GM23338 (cell line): Measurements from ENCODE around the gene SLC4A4. TPM values are rescaled to one million over a fixed set of nuclear protein-coding genes. Genes with fewer than 3 reads are reported as not detected.
A peak's percentile ranks its signal among the peaks of the same experiment; 100 is the strongest.

Source experiments
- ATAC-seq: fragments of 200-7000 bp; cut with Tn5 transposase; 3 replicates; pipeline ENCODE4 v1.9.1; 2020
- DNase-seq: peaks from one replicate; pipeline ENCODE4 v3.0.0-alpha.2; 2015; ENCODE audit warnings: low spot score
- H2AFZ ChIP-seq: fragments of 200-600 bp; sonication (generic); 2 replicates; pipeline ENCODE4 v1.8.0; 2016; ENCODE audit warnings: antibody characterized with exemption, mild to moderate bottlenecking, moderate library complexity
- H3F3A ChIP-seq: fragments of 200-600 bp; sonication (generic); replicated peaks from 2 replicates; pipeline ENCODE4 v1.8.0; 2017; ENCODE audit warnings: antibody characterized with exemption, mixed run types, low read depth
- H3K27ac ChIP-seq: fragments of 200-600 bp; sonication (generic); 2 replicates; pipeline ENCODE4 v1.6.1; 2016; ENCODE audit warnings: low read depth
- H3K27me3 ChIP-seq: fragments of 200-600 bp; sonication (generic); 2 replicates; pipeline ENCODE4 v1.8.0; 2016; ENCODE audit warnings: mild to moderate bottlenecking, mixed run types, moderate library complexity; ENCODE audit not compliant: insufficient read depth
- H3K36me3 ChIP-seq: fragments of 200-600 bp; sonication (generic); 2 replicates; pipeline ENCODE4 v1.8.0; 2016; ENCODE audit warnings: mild to moderate bottlenecking; ENCODE audit not compliant: insufficient read depth
- H3K4me1 ChIP-seq: fragments of 200-600 bp; sonication (generic); 2 replicates; pipeline ENCODE4 v1.8.0; 2016; ENCODE audit warnings: mild to moderate bottlenecking, moderate library complexity; ENCODE audit not compliant: insufficient read depth
- H3K4me2 ChIP-seq: fragments of 200-600 bp; sonication (generic); 2 replicates; pipeline ENCODE4 v1.7.1; 2017; ENCODE audit warnings: mixed run types
- H3K4me3 ChIP-seq: fragments of 200-600 bp; sonication (generic); 2 replicates; pipeline ENCODE4 v1.6.1; 2016; ENCODE audit warnings: mixed run types
- H3K79me2 ChIP-seq: fragments of 200-600 bp; sonication (generic); replicated peaks from 2 replicates; pipeline ENCODE4 v1.8.0; 2017; ENCODE audit warnings: mild to moderate bottlenecking; ENCODE audit not compliant: insufficient read depth
- H3K9me2 ChIP-seq: fragments of 200-600 bp; sonication (generic); 2 replicates; pipeline ENCODE4 v1.8.0; 2017; ENCODE audit not compliant: insufficient read depth
- H4K20me1 ChIP-seq: fragments of 200-600 bp; sonication (generic); replicated peaks from 2 replicates; pipeline ENCODE4 v1.8.0; 2017; ENCODE audit warnings: mild to moderate bottlenecking; ENCODE audit not compliant: insufficient read depth
- H3K27ac Mint-ChIP-seq: 2 replicates; pipeline ENCODE4 v1.8.0; 2020; ENCODE audit warnings: inconsistent platforms, mild to moderate bottlenecking, moderate library complexity, mixed read lengths
- H3K27me3 Mint-ChIP-seq: 3 replicates; pipeline ENCODE4 v1.8.0; 2022; ENCODE audit warnings: low read depth, mild to moderate bottlenecking, moderate library complexity, mixed read lengths, inconsistent platforms; ENCODE audit not compliant: insufficient read depth, poor library complexity
- H3K36me3 Mint-ChIP-seq: 3 replicates; pipeline ENCODE4 v1.8.0; 2021; ENCODE audit warnings: low read depth, mild to moderate bottlenecking, inconsistent platforms, moderate library complexity, mixed read lengths
- H3K4me1 Mint-ChIP-seq: 3 replicates; pipeline ENCODE4 v1.8.0; 2020; ENCODE audit warnings: mild to moderate bottlenecking, inconsistent platforms, mixed read lengths
- H3K4me3 Mint-ChIP-seq: 3 replicates; pipeline ENCODE4 v1.8.0; 2021; ENCODE audit warnings: moderate library complexity, mild to moderate bottlenecking, inconsistent platforms, mixed read lengths
- H3K9me3 Mint-ChIP-seq: 3 replicates; pipeline ENCODE4 v1.8.0; 2020; ENCODE audit warnings: moderate library complexity, mild to moderate bottlenecking, inconsistent platforms, mixed read lengths
- CREB1 ChIP-seq: fragments of 250-450 bp; sonication (Bioruptor Pico); IDR thresholded peaks from 2 replicates; pipeline ENCODE4 v1.5.0; 2020; ENCODE audit warnings: low read depth, mild to moderate bottlenecking, moderate library complexity
- EZH2 ChIP-seq: fragments of 200-600 bp; sonication (generic); IDR thresholded peaks from one replicate; pipeline ENCODE4 v1.8.0; 2017; ENCODE audit warnings: antibody characterized with exemption, mild to moderate bottlenecking, low read depth; ENCODE audit not compliant: unreplicated experiment
- EZH2phosphoT487 ChIP-seq: fragments of 200-600 bp; sonication (generic); IDR thresholded peaks from one replicate; pipeline ENCODE4 v1.8.1; 2018; ENCODE audit warnings: antibody characterized with exemption; ENCODE audit not compliant: unreplicated experiment
- JUNB ChIP-seq: IDR thresholded peaks from one replicate; pipeline ENCODE4 v1.6.1; 2016; ENCODE audit warnings: antibody characterized with exemption; ENCODE audit not compliant: unreplicated experiment
- POLR2AphosphoS5 ChIP-seq: IDR thresholded peaks from 2 replicates; pipeline ENCODE4 v1.6.1; 2016; ENCODE audit warnings: antibody characterized with exemption, low read depth
- STAT1 ChIP-seq: IDR thresholded peaks from one replicate; pipeline ENCODE4 v1.6.1; 2016; ENCODE audit warnings: antibody characterized with exemption; ENCODE audit not compliant: unreplicated experiment
- ZNF114 ChIP-seq: fragments of 250-450 bp; sonication (Bioruptor Pico); IDR thresholded peaks from 2 replicates; pipeline ENCODE4 v1.5.0; 2020; ENCODE audit warnings: mild to moderate bottlenecking, moderate library complexity
- polyA plus RNA-seq: library from polyadenylated mRNA; unstranded; fragments of >200 nt; fragmentation: Nextera tagmentation; extraction: Ambion mirVana; gene quantifications from 2 replicates; pipeline ENCODE4 v1.2.1, GENCODE V29; 2016
- total RNA-seq: library from RNA; depleted of rRNA; stranded (reverse); fragments of >200 nt; shearing (Covaris generic); gene quantifications from 2 replicates; pipeline ENCODE4 v1.2.3, GENCODE V29; 2014
- TF ChIP-seq, protein P1 (sequence below), 2 experiments: fragments of 200-600 bp in 1 of 2; sonication (generic) in 1 of 2; conservative IDR thresholded peaks; 2 replicates each; pipeline versions ENCODE4 v1.5.1 to v1.6.1; 2016 to 2017; ENCODE audit warnings: antibody characterized with exemption in 2 of 2, low read depth in 2 of 2, mild to moderate bottlenecking in 2 of 2, moderate library complexity in 1 of 2
- TF ChIP-seq, protein P2 (sequence below): IDR thresholded peaks from 2 replicates; pipeline ENCODE4 v1.6.1; 2016; ENCODE audit warnings: antibody characterized with exemption
- TF ChIP-seq, protein P3 (sequence below): IDR thresholded peaks from one replicate; pipeline ENCODE4 v1.6.1; 2018; ENCODE audit warnings: antibody characterized with exemption; ENCODE audit not compliant: unreplicated experiment

Gene SLC4A4
- total and polyA plus RNA-seq, 2 experiments from 2014 or later = 1.0 to 1.5 TPM

DNA sequence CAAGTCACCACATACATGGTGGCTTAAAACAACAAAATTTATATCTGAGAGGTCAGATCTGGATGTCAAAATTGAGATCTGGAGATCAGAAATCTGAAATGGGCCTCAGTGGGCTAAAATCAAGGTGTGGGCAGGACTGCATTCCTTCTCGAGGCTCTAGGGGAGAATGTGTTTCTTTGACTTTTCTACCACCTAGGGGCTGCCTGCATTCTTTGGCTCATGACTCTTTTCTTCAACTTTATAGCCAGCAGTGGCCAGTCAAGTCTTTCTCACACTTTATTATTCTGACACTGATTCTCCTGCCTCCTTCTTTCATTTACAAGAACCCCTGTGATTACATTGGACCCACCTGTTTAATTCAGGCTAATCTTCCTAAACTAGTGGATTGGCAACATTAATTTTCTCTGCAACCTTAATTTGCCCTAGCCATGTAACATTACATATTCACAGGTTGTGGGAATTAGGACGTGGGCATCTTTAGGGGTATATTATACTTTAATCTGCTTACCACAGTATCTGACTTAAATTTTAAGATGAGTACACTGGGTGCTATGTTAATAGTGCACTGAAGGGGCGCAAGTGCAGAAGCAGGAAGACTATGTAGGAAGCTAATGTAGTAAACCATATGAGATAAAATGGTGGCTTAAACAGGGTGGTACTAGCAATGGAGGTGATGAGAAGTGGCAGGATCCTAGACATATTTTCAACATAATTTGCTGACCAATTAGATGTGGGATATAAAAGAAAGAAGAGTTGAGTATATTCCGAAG, 188.0 kb downstream of the SLC4A4 start:
- H3K79me2 ChIP-seq = no peaks in the 10 kb centered on the region
- no peaks in the 10 kb centered on the region for H3K36me3 ChIP-seq
- H3K27ac Mint-ChIP-seq = no peak overlapping the region
- H3K9me2 ChIP-seq = no peaks in the 10 kb centered on the region
- H3F3A ChIP-seq = no peaks in the 10 kb centered on the region
- DNase-seq = peak; percentile 73
- no peak for TF ChIP-seq EZH2phosphoT487
- TF ChIP-seq, protein P1, sequence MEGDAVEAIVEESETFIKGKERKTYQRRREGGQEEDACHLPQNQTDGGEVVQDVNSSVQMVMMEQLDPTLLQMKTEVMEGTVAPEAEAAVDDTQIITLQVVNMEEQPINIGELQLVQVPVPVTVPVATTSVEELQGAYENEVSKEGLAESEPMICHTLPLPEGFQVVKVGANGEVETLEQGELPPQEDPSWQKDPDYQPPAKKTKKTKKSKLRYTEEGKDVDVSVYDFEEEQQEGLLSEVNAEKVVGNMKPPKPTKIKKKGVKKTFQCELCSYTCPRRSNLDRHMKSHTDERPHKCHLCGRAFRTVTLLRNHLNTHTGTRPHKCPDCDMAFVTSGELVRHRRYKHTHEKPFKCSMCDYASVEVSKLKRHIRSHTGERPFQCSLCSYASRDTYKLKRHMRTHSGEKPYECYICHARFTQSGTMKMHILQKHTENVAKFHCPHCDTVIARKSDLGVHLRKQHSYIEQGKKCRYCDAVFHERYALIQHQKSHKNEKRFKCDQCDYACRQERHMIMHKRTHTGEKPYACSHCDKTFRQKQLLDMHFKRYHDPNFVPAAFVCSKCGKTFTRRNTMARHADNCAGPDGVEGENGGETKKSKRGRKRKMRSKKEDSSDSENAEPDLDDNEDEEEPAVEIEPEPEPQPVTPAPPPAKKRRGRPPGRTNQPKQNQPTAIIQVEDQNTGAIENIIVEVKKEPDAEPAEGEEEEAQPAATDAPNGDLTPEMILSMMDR (conservative IDR thresholded peaks at IDR 0.05; ENCODE audit: low read depth in 2 of 2) = peak; percentile 33 to 67
- H3K4me1 Mint-ChIP-seq = peaks cover 10% of the 10 kb centered on the region; the same call in 2 of the 3 replicates
- H3K27me3 ChIP-seq = no peaks in the 10 kb centered on the region
- peak overlapping the region; percentile 23; the same call in 1 of the 2 replicates for H3K27ac ChIP-seq
- H3K4me3 ChIP-seq = no peak overlapping the region
- peaks cover 4% of the 10 kb centered on the region for H3K4me1 ChIP-seq
- no peaks in the 10 kb centered on the region for H3K27me3 Mint-ChIP-seq
- no peak overlapping the region for H2AFZ ChIP-seq
- H3K36me3 Mint-ChIP-seq = no peaks in the 10 kb centered on the region
- no peaks in the 10 kb centered on the region for H4K20me1 ChIP-seq
- H3K9me3 Mint-ChIP-seq = no peaks in the 10 kb centered on the region
- peak; percentile 99 for ATAC-seq
- H3K4me2 ChIP-seq = no peak overlapping the region
- no peak overlapping the region for H3K4me3 Mint-ChIP-seq

DNA sequence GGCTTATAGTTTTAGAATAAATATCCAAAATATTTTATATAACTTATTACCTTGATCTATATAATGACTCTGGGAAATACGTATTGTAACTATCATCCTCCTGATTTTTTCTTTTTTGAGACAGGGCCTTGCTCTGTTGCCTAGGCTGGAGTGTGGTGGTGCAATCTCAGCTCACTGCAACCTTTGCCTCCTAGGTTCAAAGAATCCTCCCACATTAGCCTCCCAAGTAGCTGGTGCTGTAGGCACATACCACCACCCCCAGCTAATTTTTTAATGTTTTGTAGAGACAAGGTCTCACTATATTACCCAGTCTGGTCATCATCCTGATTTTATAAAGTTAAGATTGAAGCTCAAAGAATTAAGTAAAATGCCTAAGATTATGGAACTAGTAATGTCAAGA, 193.6 kb downstream of the SLC4A4 start:
- Mint-ChIP-seq H3K27ac (no peak overlapping the region), H3K27me3 (no peaks in the 10 kb centered on the region), H3K4me3 (no peak overlapping the region), H3K36me3 (no peaks in the 10 kb centered on the region), H3K9me3 (no peaks in the 10 kb centered on the region), H3K4me1 (no peaks in the 10 kb centered on the region)
- ATAC-seq (no peak), DNase-seq (no peak)
- H3K9me2 ChIP-seq = no peaks in the 10 kb centered on the region
- no peak overlapping the region for H2AFZ ChIP-seq
- H3F3A ChIP-seq = no peaks in the 10 kb centered on the region
- no peaks in the 10 kb centered on the region for H3K79me2 ChIP-seq
- no peak overlapping the region for H3K4me2 ChIP-seq
- no peak overlapping the region for H3K27ac ChIP-seq
- no peaks in the 10 kb centered on the region for H4K20me1 ChIP-seq
- TF ChIP-seq JUNB (no peak), STAT1 (no peak), POLR2AphosphoS5 (no peak), EZH2 (no peak), CREB1 (CRISPR knock-in tag) (no peak), ZNF114 (CRISPR knock-in tag) (no peak), EZH2phosphoT487 (no peak)
- TF ChIP-seq, protein P2, sequence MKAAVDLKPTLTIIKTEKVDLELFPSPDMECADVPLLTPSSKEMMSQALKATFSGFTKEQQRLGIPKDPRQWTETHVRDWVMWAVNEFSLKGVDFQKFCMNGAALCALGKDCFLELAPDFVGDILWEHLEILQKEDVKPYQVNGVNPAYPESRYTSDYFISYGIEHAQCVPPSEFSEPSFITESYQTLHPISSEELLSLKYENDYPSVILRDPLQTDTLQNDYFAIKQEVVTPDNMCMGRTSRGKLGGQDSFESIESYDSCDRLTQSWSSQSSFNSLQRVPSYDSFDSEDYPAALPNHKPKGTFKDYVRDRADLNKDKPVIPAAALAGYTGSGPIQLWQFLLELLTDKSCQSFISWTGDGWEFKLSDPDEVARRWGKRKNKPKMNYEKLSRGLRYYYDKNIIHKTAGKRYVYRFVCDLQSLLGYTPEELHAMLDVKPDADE = no peak
- TF ChIP-seq, protein P3, sequence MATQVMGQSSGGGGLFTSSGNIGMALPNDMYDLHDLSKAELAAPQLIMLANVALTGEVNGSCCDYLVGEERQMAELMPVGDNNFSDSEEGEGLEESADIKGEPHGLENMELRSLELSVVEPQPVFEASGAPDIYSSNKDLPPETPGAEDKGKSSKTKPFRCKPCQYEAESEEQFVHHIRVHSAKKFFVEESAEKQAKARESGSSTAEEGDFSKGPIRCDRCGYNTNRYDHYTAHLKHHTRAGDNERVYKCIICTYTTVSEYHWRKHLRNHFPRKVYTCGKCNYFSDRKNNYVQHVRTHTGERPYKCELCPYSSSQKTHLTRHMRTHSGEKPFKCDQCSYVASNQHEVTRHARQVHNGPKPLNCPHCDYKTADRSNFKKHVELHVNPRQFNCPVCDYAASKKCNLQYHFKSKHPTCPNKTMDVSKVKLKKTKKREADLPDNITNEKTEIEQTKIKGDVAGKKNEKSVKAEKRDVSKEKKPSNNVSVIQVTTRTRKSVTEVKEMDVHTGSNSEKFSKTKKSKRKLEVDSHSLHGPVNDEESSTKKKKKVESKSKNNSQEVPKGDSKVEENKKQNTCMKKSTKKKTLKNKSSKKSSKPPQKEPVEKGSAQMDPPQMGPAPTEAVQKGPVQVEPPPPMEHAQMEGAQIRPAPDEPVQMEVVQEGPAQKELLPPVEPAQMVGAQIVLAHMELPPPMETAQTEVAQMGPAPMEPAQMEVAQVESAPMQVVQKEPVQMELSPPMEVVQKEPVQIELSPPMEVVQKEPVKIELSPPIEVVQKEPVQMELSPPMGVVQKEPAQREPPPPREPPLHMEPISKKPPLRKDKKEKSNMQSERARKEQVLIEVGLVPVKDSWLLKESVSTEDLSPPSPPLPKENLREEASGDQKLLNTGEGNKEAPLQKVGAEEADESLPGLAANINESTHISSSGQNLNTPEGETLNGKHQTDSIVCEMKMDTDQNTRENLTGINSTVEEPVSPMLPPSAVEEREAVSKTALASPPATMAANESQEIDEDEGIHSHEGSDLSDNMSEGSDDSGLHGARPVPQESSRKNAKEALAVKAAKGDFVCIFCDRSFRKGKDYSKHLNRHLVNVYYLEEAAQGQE = no peak
- no peaks in the 10 kb centered on the region for H3K4me1 ChIP-seq
- no peaks in the 10 kb centered on the region for H3K36me3 ChIP-seq
- H3K27me3 ChIP-seq = no peaks in the 10 kb centered on the region
- H3K4me3 ChIP-seq = no peak overlapping the region
